ENCODE results near the gene PIP5K1A. TPM values are rescaled to one million over a fixed set of nuclear protein-coding genes. Genes with fewer than 3 reads are reported as not detected.
"Not testable (repeated sequence)": the region's sequence is repeated elsewhere in the genome, so short reads cannot be mapped to it uniquely, and the experiment has no call there.

Gene PIP5K1A
- total RNA-seq, 2 donors from 2014 or later: 35.6 to 41.8 TPM

DNA sequence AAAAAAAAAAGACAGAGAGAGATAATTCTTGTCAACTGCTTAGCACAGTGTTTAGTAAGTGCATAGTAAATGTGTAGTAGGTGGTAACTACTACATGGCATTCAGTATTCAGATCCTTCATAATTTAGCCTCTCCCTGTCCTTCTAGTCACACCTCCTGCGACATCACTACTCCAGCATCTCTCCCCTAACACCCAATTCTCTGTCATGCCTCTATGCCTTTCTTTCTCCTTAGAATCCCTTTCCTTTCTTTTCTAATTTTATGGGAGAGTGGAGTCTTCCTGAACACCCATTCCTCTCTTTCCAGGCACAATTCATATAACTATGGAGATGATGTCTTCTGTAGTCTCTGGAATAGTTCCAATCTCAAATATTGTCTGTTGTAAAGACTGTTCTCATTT, 4.5 kb upstream of the PIP5K1A start:
- H3K4me3 ChIP-seq: no peak overlapping the region
- peaks cover 0 to 12% of the 10 kb centered on the region in 2 donors for H3K4me1 ChIP-seq
- no peaks in the 10 kb centered on the region for H3K36me3 ChIP-seq
- H3K27ac ChIP-seq: no peak overlapping the region
- H3K9me3 ChIP-seq: no peaks in the 10 kb centered on the region
- H3K27me3 ChIP-seq: no peaks in the 10 kb centered on the region
- TF ChIP-seq, protein P1, sequence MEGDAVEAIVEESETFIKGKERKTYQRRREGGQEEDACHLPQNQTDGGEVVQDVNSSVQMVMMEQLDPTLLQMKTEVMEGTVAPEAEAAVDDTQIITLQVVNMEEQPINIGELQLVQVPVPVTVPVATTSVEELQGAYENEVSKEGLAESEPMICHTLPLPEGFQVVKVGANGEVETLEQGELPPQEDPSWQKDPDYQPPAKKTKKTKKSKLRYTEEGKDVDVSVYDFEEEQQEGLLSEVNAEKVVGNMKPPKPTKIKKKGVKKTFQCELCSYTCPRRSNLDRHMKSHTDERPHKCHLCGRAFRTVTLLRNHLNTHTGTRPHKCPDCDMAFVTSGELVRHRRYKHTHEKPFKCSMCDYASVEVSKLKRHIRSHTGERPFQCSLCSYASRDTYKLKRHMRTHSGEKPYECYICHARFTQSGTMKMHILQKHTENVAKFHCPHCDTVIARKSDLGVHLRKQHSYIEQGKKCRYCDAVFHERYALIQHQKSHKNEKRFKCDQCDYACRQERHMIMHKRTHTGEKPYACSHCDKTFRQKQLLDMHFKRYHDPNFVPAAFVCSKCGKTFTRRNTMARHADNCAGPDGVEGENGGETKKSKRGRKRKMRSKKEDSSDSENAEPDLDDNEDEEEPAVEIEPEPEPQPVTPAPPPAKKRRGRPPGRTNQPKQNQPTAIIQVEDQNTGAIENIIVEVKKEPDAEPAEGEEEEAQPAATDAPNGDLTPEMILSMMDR (IDR thresholded peaks at IDR 0.05): no peak
- DNase-seq (ENCODE audit: low spot score): no peak

DNA sequence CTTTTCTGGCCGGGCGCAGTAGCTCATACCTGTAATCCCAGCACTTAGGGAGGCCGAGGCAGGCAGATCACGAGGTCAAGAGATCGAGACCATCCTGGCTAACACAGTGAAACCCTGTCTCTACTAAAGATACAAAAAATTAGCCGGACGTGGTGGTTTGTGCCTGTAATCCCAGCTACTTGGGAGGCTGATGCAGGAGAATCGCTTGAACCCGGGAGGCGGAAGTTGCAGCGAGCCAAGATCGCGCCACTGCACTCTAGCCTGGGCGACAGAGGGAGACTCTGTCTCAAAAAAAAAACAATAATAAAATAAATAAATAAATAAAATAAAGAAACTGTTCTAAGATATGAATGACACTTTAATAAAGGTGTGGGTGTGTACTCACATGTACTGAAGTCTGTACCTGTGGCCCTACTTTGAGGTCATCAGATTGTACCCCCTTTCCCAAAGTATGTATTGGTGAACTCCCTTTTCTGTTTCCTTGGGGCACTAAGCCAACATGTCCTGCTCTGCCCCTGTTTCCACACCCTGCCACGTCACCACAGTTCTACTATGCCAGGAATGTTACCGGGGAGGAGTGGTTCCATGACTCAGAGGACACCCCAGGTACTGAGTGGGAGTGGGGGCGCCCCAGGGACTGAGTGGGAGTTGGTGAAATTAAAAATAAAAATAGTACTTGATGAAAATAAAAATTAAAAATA, 3.3 kb upstream of the PIP5K1A start:
- not testable (repeated sequence) for H3K36me3 ChIP-seq, H3K9me3 ChIP-seq, H3K27me3 ChIP-seq, H3K4me3 ChIP-seq
- Histone ChIP-seq H3K4me1 (peaks cover 0 to 14% of the 10 kb centered on the region in 2 donors), H3K27ac (peak overlapping the region in 1 of 2 donors; percentile 33)
- DNase-seq (ENCODE audit: low spot score): peak; percentile 72

DNA sequence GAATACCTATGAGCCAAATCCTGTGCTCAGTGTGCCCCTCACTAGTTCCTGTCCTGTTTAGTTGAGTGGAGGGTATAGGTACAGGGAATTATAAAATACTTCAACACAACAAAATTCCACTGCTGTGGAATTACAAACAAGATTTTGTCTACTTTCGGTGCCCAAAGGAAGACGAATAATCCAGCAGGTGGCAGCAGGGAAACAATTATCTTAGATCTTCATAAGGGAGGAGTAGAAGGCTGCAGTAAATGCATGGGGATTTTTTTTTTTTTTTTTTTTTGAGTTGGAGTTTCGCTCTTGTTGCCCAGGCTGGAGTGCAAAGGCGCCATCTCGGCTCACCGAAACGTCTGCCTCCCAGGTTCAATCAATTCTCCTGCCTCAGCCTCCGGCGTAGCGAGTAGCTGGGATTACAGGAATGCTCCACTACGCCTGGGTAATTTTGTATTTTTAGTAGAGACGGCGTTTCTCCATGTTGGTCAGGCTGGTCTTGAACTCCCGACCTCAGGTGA, 2.0 kb upstream of the PIP5K1A start:
- H3K4me3 ChIP-seq: no peak overlapping the region
- TF ChIP-seq, protein P1 (IDR thresholded peaks at IDR 0.05): peak; percentile 42 to 66
- H3K9me3 ChIP-seq: no peaks in the 10 kb centered on the region
- no peak for DNase-seq (ENCODE audit: low spot score)
- no peaks in the 10 kb centered on the region for H3K36me3 ChIP-seq
- no peaks in the 10 kb centered on the region for H3K27me3 ChIP-seq
- peaks cover 0 to 27% of the 10 kb centered on the region in 2 donors for H3K4me1 ChIP-seq
- H3K27ac ChIP-seq: peak overlapping the region; percentile 39 to 53

DNA sequence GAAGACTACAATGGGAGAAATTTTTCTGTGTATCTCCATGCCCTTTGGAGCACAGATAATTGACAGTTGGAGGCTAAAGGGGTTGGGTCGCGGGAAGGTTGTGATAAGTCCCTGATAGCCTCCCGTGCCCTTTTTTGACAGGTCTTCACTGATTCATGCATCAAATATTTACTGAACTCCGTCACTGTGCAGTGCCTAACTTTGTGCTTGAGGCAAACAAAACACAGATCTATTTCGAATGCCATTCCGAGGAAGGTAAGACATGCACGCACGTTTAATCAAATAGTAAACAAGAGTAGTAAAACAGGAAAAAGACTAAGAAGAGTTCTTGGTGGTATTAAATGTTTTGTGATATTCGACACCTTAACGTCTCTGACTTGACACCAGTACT, 494 bp upstream of the PIP5K1A start:
- Histone ChIP-seq H3K36me3 (peaks cover 8% of the 10 kb centered on the region), H3K27ac (peak overlapping the region; percentile 94), H3K4me3 (peak overlapping the region; percentile 87), H3K9me3 (no peaks in the 10 kb centered on the region), H3K4me1 (peaks cover 0 to 43% of the 10 kb centered on the region in 2 donors), H3K27me3 (no peaks in the 10 kb centered on the region)
- DNase-seq (ENCODE audit: low spot score): no peak
- TF ChIP-seq, protein P1 (IDR thresholded peaks at IDR 0.05): no peak

DNA sequence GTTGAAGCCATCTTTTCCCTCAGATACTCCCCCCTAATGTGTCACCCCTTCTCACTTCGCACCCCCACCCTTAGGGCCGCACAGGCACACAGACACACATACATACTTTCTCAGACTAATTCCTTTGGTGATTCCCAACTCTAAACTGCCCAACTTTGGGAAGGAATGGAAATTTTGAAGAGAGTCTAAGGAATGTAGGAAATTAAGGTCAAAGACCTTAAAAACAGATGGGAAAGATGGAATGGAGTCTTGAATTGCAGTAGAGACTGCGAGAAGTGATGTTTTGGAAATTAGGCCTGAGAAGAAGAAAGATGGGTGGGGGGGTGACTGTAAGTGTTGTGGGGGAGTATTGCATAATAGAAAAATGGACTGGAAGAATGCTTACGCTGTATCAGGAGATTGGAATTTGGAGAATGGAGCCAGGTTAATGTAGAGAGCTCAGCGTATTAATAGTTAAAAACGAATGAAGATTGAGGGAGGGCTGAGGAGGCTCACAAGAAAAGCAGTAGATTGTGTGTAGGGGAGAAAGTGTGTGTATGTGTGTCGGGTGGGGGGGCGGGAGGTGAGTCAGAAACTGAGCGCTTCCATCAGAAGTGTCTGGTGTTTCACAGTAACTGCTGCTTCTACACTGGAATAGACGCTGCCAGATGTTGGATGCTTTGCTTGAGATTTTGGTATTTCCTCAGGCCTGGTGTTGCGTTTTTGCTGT, 1.7 kb downstream of the PIP5K1A start:
- Histone ChIP-seq H3K36me3 (peaks cover 15% of the 10 kb centered on the region), H3K9me3 (no peaks in the 10 kb centered on the region), H3K27ac (peak overlapping the region; percentile 94), H3K4me3 (peak overlapping the region; percentile 87), H3K27me3 (no peaks in the 10 kb centered on the region), H3K4me1 (peaks cover 0 to 52% of the 10 kb centered on the region in 2 donors)
- TF ChIP-seq, protein P1 (IDR thresholded peaks at IDR 0.05): no peak
- DNase-seq (ENCODE audit: low spot score): no peak

DNA sequence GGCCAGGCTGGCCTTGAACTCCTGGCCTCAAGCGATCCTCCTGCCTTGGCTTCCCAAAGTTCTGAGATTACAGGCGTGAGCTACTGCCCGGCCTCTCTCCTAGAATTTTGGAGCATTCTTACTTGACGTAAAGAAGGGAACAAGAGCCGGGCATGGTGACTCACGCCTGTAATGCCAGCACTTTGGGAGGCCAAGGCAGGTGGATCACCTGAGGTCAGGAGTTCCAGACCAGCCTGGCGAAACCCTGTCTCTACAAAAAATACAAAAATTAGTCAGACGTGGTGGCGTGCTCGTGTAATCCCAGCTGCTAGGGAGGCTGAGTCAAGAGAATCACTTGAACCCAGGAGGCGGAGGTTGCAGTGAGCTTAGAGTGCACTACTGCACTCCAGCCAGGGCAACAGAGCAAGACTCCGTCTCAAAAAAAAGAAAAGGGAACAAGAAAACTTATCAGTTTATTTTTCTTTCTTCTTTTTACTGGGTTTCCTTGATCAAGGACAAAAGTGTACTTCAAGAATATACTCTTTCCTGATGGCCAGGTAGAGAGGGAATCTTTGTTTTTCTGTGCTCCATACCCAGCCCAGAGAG, 7.1 kb downstream of the PIP5K1A start:
- not testable (repeated sequence) for H3K27ac ChIP-seq; H3K27me3 ChIP-seq; H3K4me3 ChIP-seq; H3K9me3 ChIP-seq; DNase-seq (ENCODE audit: low spot score)
- Histone ChIP-seq H3K4me1 (peaks cover 0 to 34% of the 10 kb centered on the region in 2 donors), H3K36me3 (peaks cover 50% of the 10 kb centered on the region)
